Lung (tissue), 12 donors: ENCODE results near the gene SLC2A14. TPM values are rescaled to one million over a fixed set of nuclear protein-coding genes. Genes with fewer than 3 reads are reported as not detected.
"Not testable (repeated sequence)": the region's sequence is repeated elsewhere in the genome, so short reads cannot be mapped to it uniquely, and the experiment has no call there.

Source experiments
- ATAC-seq: fragments of 200-7000 bp; cut with Tn5 transposase; one replicate; pipeline ENCODE4 v1.9.1; 2020; ENCODE audit warnings: moderate number of reproducible peaks; ENCODE audit not compliant: insufficient read depth, low FRiP score
- DNase-seq, 3 donors: peaks; one replicate each; pipeline ENCODE4 v3.0.0-alpha.2; 2013 to 2017
- H3K27ac ChIP-seq, 2 donors: one replicate each; pipeline ENCODE4 v1.5.1; 2013; ENCODE audit warnings: mild to moderate bottlenecking in 2 of 2, moderate library complexity in 2 of 2, control low read depth in 1 of 2, inconsistent platforms in 1 of 2, low read depth in 1 of 2, low read length in 1 of 2
- H3K27me3 ChIP-seq, 3 donors: one replicate each; pipeline ENCODE4 v1.5.1; 2013; ENCODE audit warnings: low read length in 2 of 3; ENCODE audit not compliant: control insufficient read depth in 3 of 3, insufficient read depth in 3 of 3
- H3K36me3 ChIP-seq, 4 donors: one replicate each; pipeline ENCODE4 v1.5.1; 2013; ENCODE audit warnings: low read length in 4 of 4, mild to moderate bottlenecking in 1 of 4, moderate library complexity in 1 of 4; ENCODE audit not compliant: control insufficient read depth in 4 of 4, insufficient read depth in 4 of 4
- H3K4me1 ChIP-seq, 5 donors: one replicate each; pipeline ENCODE4 v1.5.1; 2013; ENCODE audit warnings: low read length in 5 of 5, mild to moderate bottlenecking in 2 of 5, moderate library complexity in 1 of 5; ENCODE audit not compliant: control insufficient read depth in 5 of 5, insufficient read depth in 5 of 5
- H3K4me3 ChIP-seq: one replicate; pipeline ENCODE4 v1.5.1; 2013; ENCODE audit warnings: mild to moderate bottlenecking, control low read depth, moderate library complexity
- H3K9ac ChIP-seq, 2 donors: one replicate each; pipeline ENCODE4 v1.5.1; 2013; ENCODE audit warnings: low read length in 2 of 2, control low read depth in 1 of 2; ENCODE audit not compliant: insufficient read depth in 1 of 2
- H3K9me3 ChIP-seq, 4 donors: one replicate each; pipeline ENCODE4 v1.5.1; 2013; ENCODE audit warnings: low read length in 3 of 4, mild to moderate bottlenecking in 1 of 4, moderate library complexity in 1 of 4; ENCODE audit not compliant: control insufficient read depth in 4 of 4, insufficient read depth in 3 of 4
- CTCF ChIP-seq: IDR thresholded peaks from 2 replicates; pipeline ENCODE4 v1.5.1; 2012; ENCODE audit warnings: mild to moderate bottlenecking; ENCODE audit errors: control extremely low read depth, extremely low read depth
- WGBS, 2 donors: extraction: QIAGEN DNeasy Blood & Tissue Kit; methylation state at CpG; one replicate each; pipeline ENCODE4 v1.1.7; 2013; 5-methylcytosine and 5-hydroxymethylcytosine counted together
- polyA plus RNA-seq, 2 donors: library from polyadenylated mRNA; stranded (reverse); fragments of 200-250 nt; gene quantifications; one replicate each; pipeline ENCODE4 v1.2.1, GENCODE V29; 2013
- total RNA-seq, 2 donors: library from RNA; depleted of rRNA in 1 of 2; stranded (reverse); fragments of >200 nt in 1 of 2; gene quantifications; one replicate each; pipeline ENCODE4 v1.2.1, GENCODE V29; 2014 to 2021
- donor health status: control.
- donor health status: control.
- donor health status: Bipolar disorder and iron deficiency.
- donor health status: healthy.
- donor health status: DM: yes; HTN: yes; CAD: no.

Gene SLC2A14
- total and polyA plus RNA-seq, 4 donors, result 0.12 to 0.17 TPM; not detected in 2

- H3K4me1 ChIP-seq, result no peaks in the 10 kb centered on the region
- no peaks in the 10 kb centered on the region for H3K36me3 ChIP-seq
- H3K9me3 ChIP-seq, result no peaks in the 10 kb centered on the region
- peak; percentile 77 for ATAC-seq
- 3 to 4% methylated on average over 2 of the region's 2 CpGs for WGBS, 2 donors
- peak; percentile 67 for TF ChIP-seq CTCF
- no peaks in the 10 kb centered on the region for H3K27me3 ChIP-seq
- no peak overlapping the region for H3K9ac ChIP-seq
- H3K4me3 ChIP-seq, result no peak overlapping the region
- no peak overlapping the region for H3K27ac ChIP-seq
- peak; percentile 72 to 85 (median 80) for DNase-seq
These were observed 65.7 kb downstream of the SLC2A14 start for GRCh38 chr12:7806863-7807487.

- not testable (repeated sequence) for H3K9ac ChIP-seq, H3K36me3 ChIP-seq, ATAC-seq, H3K27me3 ChIP-seq, H3K4me1 ChIP-seq, H3K4me3 ChIP-seq, H3K9me3 ChIP-seq, H3K27ac ChIP-seq
- 73 to 89% methylated on average over 6 of the region's 6 CpGs for WGBS, 2 donors
- peak in 1 of 3 donors; percentile 29 for DNase-seq
These were observed 66.4 kb downstream of the SLC2A14 start for GRCh38 chr12:7806319-7806718.

GRCh38 chr12:7801460-7801859, 71.3 kb downstream of the SLC2A14 start:
- Histone ChIP-seq H3K4me3 (no peak overlapping the region), H3K9me3 (no peaks in the 10 kb centered on the region), H3K27ac (no peak overlapping the region), H3K27me3 (no peaks in the 10 kb centered on the region), H3K4me1 (no peaks in the 10 kb centered on the region), H3K9ac (no peak overlapping the region), H3K36me3 (no peaks in the 10 kb centered on the region)
- WGBS, 2 donors, result 57 to 67% methylated on average over 4 of the region's 4 CpGs
- TF ChIP-seq CTCF, result no peak
- DNase-seq, result no peak
- ATAC-seq, result no peak

GRCh38 chr12:7798750-7799308, 73.9 kb downstream of the SLC2A14 start:
- DNase-seq, result peak in 1 of 3 donors; percentile 4
- not testable (repeated sequence) for H3K9me3 ChIP-seq, H3K4me3 ChIP-seq, H3K36me3 ChIP-seq, H3K4me1 ChIP-seq, H3K27me3 ChIP-seq, H3K27ac ChIP-seq, ATAC-seq, H3K9ac ChIP-seq
- 72 to 89% methylated on average over 1 of the region's 4 CpGs for WGBS, 2 donors
